ENCODE data around the gene AGR2.

The AGR2 gene

DNA sequence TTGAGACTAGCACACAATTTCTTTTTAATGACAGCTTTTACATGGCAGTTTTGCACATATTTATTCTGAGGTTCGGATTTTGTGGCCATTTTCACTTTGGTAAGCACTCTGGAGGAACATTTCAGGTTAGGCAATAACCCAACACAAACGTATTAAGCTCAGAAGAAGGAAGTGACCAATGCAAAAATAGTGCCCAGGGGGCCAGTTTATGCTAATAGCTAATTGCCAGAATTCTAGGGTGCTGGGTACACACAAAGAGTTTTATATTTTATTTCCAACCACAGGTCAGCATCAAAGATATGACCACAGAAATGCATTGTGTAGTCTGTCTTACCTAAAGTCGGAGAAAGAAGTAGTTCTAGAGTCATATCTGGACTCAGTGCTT, 8.4 kb upstream of the AGR2 start:
- FAIRE-seq: no peak

DNA sequence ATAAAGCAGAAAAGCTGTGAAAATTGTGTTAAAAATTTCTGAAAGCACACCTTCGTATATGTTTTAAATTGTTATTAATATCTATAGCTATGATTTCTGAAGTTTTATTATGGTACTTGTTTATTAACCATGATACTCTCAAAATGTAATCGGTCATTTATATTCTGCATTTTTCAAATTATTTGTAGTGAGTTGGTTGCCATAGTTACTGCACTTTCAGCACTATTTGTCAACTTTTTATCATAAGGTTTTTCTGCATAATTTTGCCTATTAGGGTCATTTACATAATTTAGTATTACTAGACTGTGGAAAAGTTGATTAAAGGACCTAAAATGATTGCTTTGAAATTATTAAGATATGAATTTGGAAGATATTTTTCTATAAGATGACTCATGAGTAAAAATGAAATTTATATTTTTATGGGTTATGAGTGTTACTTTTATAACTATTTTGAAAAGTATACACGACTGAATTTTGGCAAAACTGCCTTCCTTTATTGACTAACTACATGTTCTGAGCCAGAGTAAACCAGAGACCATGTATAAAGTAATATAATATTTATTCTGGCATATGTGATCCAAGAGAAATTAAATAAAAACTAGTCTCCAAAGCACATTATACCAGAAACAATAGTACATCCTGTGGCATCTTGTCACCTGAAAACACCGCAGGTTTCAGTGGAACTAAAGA, 7.9 kb upstream of the AGR2 start:
- DNase-seq (ENCODE audit: low spot score) (no peak), FAIRE-seq (no peak)

More for the DNA sequence above, 8.4 kb upstream of the AGR2 start:
- DNase-seq (ENCODE audit: low spot score): no peak

DNA sequence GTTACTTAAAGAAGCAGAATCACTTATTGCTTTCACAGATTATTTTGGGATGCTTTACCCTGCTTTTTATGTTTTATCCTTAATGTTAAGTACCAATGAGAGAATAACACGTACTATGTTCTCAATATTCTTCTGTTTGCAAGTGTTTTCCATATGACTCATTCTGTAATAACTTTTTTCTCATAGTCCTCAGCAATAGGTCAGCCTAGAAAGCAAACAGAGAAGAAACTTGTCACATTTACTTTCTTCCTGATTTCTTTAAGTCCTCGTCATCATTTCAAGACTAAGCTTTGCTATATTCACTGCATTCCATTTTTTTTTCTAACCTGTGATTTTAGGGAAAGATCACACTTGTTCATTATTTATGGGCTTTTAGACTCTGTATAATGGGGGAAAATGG, 6.8 kb upstream of the AGR2 start:
- DNase-seq (ENCODE audit: low spot score) (peak; percentile 32), FAIRE-seq (peak; percentile 27)

DNA sequence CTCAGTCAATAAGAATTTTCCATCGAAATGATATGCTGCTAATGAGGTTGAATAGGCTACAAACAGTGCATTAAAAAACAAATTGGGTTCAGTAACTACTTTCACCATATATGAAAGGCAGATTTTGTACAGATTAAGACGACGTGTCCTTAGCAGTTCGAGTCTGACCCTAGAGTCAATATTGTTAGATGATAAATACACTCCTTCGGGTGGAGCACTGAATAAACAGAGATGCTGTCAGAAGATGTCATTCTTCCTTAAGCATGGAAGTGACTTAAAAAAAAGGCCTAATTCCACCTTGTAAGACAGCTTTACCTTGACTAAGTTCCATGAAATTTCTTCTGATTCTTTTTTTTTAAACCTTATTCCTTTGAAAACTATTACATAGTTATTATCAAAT, 5.8 kb upstream of the AGR2 start:
- FAIRE-seq (no peak), DNase-seq (ENCODE audit: low spot score) (no peak)

DNA sequence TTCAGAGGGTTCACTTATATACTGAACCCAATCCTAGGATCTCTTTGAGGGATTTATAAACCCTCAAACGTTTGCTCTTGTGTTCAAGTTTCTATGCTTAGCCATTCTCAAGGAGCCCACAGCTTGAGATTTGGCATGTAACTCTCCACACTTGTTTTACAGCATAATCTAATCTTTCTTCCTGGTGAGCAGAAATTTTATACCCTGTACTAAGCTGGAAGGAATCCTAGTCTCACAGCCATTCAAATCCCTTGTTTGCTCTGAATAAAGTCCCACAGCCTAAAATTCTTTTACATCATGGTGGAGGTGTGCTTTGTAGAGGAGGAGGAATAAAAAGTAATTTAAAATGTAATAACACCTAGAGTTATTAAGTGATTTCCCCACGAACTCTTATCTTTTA, 5.3 kb upstream of the AGR2 start:
- FAIRE-seq: no peak

DNA sequence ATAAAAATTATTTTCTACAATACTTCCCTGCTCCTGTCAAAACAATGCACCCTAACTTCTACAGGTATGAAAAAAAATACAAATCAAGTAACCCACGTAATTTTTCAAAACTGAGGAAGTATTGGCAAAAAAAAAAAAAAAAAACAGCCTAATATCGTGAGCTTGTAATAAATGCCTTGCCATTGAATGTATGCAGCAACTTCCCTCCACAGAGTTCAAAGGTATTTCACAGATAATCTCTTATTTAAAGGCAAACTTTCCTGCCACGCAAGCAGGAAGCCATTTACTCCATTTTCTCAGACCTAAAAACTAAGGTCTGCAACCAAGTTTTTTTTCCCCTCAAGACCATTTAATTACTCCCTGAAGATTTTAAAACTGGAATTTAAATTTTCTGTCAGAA, 642 bp upstream of the AGR2 start:
- DNase-seq (ENCODE audit: low spot score) (no peak), FAIRE-seq (no peak)

More for the DNA sequence above, 5.3 kb upstream of the AGR2 start:
- no peak for DNase-seq (ENCODE audit: low spot score)

DNA sequence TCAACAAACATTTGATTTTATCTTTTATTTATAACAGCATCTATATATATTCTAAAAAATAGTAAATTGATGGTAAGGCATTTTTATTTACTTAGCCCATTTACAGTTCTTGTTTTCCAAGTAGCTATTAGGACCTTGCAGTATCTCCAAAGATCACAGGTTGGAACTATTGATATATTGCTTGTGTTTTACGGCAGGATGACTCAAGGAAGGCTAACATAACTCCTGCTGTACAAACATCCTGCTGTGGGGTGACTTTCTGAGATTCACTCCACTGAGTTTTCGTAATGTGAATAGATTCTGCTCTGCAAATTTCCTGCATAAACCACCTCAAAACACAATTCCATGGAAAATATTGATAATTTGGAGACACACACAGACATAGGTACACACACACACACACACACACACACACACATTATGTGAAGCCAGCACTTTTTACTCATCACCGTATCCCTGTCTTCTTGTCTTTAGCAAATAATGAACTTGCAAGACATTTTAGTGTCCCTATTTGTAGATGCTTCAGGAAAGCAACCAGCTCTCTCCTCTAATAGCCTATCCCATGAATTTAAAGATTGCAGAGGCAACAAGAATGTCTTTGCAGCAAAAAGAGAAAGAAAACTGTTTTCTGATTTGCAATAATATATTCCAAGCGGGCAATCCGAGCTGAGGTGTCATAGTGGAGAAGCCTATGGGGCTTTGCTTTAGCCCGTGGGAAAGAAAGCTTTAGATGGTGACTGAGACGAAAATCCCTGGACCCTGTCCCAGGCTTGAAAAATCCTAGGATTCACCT, 722 bp downstream of the AGR2 start:
- no peak for FAIRE-seq

DNA sequence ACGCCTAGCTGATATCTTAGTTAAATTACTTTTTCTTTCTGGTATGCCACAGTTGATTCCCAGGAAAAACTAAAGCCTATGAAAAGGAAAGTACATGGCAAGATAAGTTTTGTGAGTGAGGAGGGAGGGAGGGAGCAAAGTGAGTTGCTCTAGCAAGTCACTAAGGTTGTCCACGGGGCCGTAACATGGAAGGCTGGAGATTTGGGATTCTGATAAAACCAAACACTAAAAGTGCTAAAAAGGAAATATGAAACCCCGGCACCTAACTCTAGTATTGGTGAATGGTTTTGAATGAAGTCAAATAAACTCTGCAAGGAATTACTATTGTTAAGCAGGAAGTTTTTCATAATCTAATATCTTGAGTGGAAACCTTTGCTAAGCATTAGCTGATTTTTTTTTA, 1.7 kb downstream of the AGR2 start:
- DNase-seq (ENCODE audit: low spot score) (no peak), FAIRE-seq (no peak)

More for the DNA sequence above, 722 bp downstream of the AGR2 start:
- DNase-seq (ENCODE audit: low spot score): no peak

DNA sequence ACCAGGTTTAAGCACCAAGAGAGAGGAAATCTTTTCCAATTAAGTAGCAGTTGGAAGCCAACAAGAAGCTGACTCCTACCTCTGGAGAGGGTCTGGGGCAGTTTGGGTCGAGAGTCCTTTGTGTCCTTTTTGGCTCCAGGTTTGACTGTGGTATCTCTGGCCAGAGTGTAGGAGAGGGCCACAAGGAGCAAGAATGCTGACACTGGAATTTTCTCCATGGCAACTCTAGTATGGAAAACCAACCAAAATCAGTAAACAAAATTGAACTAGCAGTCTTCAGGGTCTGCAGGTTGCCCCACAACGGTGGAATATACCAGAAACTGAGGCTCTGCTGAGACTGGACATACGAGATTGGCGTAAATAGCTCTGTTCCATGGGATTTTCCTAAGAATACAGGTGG, 3.2 kb downstream of the AGR2 start:
- FAIRE-seq (no peak), DNase-seq (ENCODE audit: low spot score) (no peak)

DNA sequence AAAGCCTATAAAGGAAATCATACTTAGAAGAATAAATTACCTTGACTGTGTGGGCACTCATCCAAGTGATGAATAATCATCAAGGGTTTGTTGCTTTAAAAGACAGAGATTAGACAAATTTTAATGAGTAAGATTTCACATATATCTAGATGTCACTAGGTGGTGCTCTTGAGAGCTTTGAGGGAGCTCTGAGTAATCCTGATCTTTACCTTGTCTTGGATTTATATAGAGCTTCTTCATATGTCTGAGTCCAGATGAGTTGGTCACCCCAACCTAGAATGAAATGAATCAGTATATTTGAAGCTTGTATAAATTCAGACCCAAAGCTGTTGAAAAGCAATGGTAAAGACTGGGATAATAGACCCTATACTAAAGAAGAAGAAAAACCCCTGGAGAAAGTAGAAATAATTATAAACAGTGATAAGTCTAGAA, 3.7 kb downstream of the AGR2 start:
- peak; percentile 88 for FAIRE-seq
- peak; percentile 78 for DNase-seq (ENCODE audit: low spot score)

DNA sequence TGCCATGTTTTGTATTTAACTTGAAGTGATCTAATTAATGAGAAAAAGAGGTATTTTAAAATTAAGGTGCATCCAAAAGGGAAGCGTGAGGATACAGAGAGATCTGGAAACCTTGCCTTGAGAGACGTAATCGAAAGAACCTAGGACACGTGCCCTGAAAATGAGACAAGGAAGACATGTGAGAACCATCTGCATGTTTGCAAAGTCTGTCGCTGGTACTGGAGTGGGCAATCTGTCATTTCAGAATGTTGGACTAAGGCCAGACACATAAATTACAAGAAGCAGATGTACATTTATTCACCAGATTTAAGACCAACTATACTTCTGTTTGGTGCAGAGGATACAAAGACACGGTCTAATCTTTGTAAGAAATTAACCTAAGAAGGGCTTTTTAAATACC, 9.2 kb downstream of the AGR2 start:
- DNase-seq (ENCODE audit: low spot score): no peak
- no peak for FAIRE-seq

DNA sequence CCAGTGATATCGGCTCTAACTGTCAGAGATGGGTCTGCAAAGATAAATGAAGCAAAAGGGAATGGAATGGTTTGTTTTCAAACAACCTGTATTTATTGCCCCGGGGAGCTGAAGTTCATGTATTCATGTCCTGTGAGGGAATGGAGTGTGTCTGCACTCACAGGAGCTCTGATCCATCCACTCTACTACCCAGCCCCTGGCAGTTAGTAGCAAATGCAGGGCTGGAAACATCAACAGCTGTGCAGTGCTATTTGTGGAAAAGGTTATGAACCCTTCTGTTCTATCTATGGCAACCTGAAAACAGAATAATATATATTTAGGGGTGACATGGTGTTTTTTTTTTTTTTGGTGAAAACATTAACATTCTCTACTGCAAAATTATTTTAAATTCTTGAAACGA, 9.8 kb downstream of the AGR2 start:
- DNase-seq (ENCODE audit: low spot score) (no peak), FAIRE-seq (no peak)

DNA sequence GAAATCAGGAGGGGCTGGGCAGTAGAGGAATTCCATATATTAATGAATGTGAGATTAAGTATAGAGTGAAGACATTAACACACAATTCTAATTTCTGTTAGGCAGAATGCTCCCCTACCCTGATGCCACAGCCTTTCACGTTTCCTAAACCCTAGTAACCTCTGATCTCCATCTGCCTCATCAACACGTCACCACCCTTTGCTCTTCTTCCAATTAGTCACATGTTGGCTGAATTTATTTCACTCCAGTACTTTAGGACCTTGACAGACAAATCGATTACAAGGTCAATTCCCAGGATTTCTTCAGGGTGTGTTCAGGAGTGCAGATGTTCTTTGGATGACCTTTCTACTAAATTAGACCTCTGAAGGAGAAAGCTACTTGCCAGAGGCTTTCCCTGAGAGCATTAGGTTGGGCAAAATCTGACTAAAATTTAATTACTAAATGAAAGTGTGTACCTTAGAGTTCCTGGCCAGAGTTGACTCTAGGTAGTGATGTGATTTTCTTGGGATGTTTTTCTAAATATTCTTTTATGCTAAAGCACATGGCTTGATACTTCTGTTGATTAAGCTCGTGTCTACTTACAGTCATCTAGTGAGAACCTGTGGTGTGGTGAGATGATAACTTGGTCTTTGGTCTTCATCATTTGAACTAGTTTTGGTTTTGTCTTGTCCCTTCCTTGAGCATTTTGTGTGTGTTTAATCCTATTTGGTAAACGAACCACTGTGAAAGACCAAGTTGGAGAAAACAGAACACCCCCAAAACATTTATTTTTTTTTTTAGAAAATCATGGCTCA, 12.7 kb downstream of the AGR2 start:
- no peak for FAIRE-seq
- DNase-seq (ENCODE audit: low spot score): no peak

DNA sequence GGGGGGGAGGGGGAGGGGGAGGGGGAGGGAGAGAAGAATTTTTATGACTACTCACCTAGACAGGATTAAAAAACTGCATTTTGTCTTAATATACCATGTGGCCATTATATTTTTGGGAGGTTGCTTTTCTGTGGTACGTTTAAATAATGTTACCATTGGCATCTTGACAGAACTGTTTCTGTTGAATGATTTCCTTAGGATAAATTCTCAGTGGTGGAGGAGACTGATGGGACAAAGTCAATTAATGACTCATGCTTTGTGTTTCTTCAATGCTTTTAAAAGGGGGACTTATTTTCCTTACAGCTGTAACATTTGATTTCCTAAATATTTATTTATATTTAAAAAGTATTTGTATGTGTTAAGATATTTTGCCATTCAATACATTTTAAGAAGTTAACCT, 13.7 kb downstream of the AGR2 start:
- DNase-seq (ENCODE audit: low spot score) (no peak), FAIRE-seq (peak; percentile 65)

DNA sequence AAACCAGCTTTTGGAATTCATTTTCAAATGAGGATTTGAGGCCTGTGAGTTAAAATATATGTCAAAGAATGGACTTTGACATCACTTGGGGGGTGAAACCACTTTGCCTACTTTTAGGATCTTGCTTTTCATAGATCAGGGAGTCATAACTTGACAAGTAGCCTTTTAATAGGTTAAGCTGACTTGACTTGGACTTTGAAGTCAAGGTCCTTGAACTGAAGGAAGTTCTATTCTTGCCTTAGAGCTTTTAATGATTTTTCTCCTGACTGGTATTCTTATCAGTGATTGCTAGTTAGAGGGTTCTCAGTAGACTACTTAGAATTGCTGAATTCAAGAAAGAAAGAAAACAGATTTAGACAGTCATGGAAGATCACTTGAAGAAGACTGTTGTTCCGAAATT, 17.7 kb downstream of the AGR2 start:
- DNase-seq (ENCODE audit: low spot score): no peak
- no peak for FAIRE-seq

DNA sequence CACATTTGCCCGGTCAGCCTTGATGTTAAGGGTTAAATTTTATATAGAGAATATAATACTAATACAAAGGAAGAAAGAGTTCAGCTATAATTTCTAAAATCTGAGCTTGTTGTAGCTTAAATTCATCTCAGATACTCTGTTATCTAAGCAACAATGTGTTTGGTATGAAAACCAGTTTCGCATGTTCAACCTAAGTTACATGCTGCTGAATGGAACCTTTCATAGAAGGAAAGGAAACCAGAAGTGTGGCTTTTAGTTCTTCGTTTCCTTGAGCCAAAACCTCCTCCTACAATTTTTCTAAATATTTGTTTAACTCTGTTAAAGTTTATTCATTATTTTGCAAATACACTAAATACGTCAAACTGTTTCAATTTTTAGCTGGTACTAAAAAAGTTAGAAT, 18.5 kb downstream of the AGR2 start:
- FAIRE-seq: no peak

DNA sequence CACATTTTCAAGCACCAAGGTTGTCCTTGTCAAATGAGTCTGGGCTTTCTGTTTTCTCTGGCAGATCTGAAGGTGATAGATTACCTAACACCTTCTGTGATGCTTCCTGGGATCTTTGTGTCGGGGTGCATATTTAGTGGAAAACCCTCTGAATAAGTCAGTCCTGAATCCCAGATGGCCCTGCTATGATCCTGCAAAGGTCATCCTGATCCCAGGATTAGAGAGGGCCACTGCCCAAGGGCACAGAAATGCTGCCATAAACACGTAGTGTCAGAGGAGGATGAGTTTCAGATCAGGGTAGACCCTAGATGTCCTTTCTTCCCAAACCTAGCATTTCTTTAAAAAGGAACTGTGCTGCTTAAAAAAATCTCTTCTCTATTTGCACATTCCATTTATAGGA, 19.0 kb downstream of the AGR2 start:
- DNase-seq (ENCODE audit: low spot score) (no peak), FAIRE-seq (no peak)

More for the DNA sequence above, 18.5 kb downstream of the AGR2 start:
- no peak for DNase-seq (ENCODE audit: low spot score)

DNA sequence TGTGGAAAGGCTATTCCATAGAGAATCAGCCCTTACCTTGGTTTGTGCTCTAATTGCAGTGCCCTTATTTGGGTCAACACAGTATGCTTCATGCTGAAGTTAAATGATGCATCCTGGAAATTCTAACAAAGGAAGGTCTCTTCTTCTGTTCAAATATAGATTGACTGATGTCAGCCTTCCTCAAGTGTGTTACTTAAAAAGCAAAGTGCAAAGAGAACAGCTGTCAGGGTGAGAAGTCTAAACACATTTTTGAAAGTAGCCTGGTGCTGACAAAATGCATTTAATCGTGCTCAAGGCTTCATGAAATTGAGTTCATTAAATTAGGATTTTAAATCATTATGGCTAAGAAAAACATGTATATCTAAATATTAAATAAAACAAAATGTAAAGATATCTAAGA, 19.5 kb downstream of the AGR2 start:
- DNase-seq (ENCODE audit: low spot score) (no peak), FAIRE-seq (no peak)

DNA sequence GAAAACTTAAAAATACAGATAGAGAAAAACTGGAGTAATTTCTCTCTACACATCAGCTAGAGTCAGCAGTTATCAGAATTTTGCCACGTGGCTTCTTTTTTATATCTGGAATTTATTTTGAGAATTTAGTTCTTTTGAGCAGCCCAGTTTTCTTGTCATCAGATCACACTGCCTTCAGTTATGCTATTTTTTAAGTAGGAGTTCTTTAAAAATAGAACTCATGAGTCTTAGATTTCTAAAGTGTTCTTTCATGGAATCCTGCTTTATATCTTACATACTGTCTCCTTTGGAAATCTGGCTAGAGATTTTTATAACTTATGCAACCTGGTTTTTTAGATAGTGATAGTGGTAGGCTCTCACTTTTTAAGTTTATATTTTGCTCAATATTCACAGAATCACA, 24.2 kb downstream of the AGR2 start:
- no peak for DNase-seq (ENCODE audit: low spot score)
- FAIRE-seq: no peak

DNA sequence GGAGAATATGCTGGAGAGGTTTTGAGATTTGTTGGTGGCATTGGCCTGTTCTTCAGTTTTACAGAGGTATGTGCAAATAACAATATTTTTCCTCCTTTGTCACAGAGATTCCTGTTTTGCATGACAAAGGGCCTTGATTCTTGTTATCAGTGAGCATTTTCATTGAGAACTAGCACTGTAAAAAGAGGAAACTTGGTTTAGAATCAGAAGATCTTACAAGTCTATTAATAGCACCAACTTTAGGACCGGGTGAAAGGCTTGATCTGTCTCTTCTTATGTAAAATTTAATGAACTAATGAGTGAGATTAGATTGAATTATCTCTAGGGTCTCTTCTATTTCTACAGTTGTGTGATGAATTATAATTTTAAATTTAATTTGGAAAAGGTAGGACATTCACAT, 25.7 kb downstream of the AGR2 start:
- no peak for DNase-seq (ENCODE audit: low spot score)
- no peak for FAIRE-seq

DNA sequence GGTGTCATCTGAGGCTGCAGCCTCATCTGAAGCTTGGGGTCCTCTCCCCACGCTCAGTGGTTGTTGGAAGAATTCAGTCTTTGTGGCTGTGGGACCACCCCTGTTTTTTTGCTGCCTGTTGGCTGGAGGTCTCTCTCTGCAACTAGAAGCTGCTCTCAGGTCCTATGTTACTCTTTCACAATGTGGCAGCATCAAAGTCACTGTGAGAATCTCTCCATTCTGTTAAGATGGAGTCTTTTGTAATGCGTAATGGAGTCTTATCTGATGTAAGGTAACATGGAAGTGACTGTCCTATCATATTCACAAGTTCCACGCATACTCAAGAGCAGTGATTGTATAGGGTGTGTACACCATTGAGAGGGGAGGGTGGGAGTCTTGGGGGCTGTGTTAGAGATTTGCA, 26.3 kb downstream of the AGR2 start:
- FAIRE-seq: no peak
- DNase-seq (ENCODE audit: low spot score): no peak

DNA sequence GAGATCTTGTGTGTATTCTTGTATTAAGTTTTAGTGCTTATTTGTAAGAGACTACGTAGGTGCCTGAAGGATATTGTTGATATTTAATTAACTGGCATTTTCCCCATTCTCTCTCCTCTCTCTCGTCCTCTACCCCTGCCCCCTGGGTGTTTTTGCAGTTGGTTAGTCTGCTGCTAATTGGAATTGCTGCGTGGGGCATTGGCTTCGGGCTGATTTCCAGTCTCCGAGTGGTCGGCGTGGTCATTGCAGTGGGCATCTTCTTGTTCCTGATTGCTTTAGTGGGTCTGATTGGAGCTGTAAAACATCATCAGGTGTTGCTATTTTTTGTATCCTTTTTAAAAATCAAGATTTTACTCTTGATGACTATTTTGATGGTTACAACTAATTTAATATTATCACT, 28.7 kb downstream of the AGR2 start:
- FAIRE-seq (no peak), DNase-seq (ENCODE audit: low spot score) (no peak)
